ENCODE measurements around the gene UBE2G2.

The UBE2G2 gene

GRCh38 chr21:44732956-44733355 is 68.7 kb downstream of the UBE2G2 start:
- Histone ChIP-seq H3K36me3 (ENCODE audit: control insufficient read depth, insufficient read depth, low read length) (no peaks in the 10 kb centered on the region), H3K4me2 (ENCODE audit: low read length) (no peak overlapping the region), H3K79me2 (no peaks in the 10 kb centered on the region), H3K27ac (no peak overlapping the region), H3K9me3 (ENCODE audit: control insufficient read depth, low read length) (no peaks in the 10 kb centered on the region), H3K9ac (no peak overlapping the region), H3K27me3 (ENCODE audit: control insufficient read depth, insufficient read depth, low read length) (no peaks in the 10 kb centered on the region), H3K4me1 (no peaks in the 10 kb centered on the region), H3K4me3 (ENCODE audit: low read depth, low read length) (no peak overlapping the region), H2AFZ (no peak overlapping the region)
- no peak for TF ChIP-seq CTCF (IDR thresholded peaks at IDR 0.05)

- no peak for TF ChIP-seq CTCF (IDR thresholded peaks at IDR 0.05)
- Histone ChIP-seq H3K9ac (no peak overlapping the region), H3K9me3 (ENCODE audit: control insufficient read depth, low read length) (no peaks in the 10 kb centered on the region), H3K79me2 (no peaks in the 10 kb centered on the region), H3K4me3 (ENCODE audit: low read depth, low read length) (no peak overlapping the region), H3K27ac (no peak overlapping the region), H3K27me3 (ENCODE audit: control insufficient read depth, insufficient read depth, low read length) (no peaks in the 10 kb centered on the region), H3K36me3 (ENCODE audit: control insufficient read depth, insufficient read depth, low read length) (no peaks in the 10 kb centered on the region), H2AFZ (no peak overlapping the region), H3K4me1 (no peaks in the 10 kb centered on the region), H3K4me2 (ENCODE audit: low read length) (no peak overlapping the region)
Measured at GRCh38 chr21:44732263-44732662, 69.4 kb downstream of the UBE2G2 start.

- H3K4me2 ChIP-seq (ENCODE audit: low read length): no peak overlapping the region
- H3K79me2 ChIP-seq: no peaks in the 10 kb centered on the region
- H2AFZ ChIP-seq: no peak overlapping the region
- H3K36me3 ChIP-seq (ENCODE audit: control insufficient read depth, insufficient read depth, low read length): no peaks in the 10 kb centered on the region
- no peak overlapping the region for H3K9ac ChIP-seq
- TF ChIP-seq CTCF (IDR thresholded peaks at IDR 0.05): no peak
- no peaks in the 10 kb centered on the region for H3K9me3 ChIP-seq (ENCODE audit: control insufficient read depth, low read length)
- H3K4me1 ChIP-seq: no peaks in the 10 kb centered on the region
- no peaks in the 10 kb centered on the region for H3K27me3 ChIP-seq (ENCODE audit: control insufficient read depth, insufficient read depth, low read length)
- no peak overlapping the region for H3K4me3 ChIP-seq (ENCODE audit: low read depth, low read length)
- no peak overlapping the region for H3K27ac ChIP-seq
Measured at GRCh38 chr21:44730951-44731579, 70.6 kb downstream of the UBE2G2 start.

- H3K36me3 ChIP-seq (ENCODE audit: control insufficient read depth, insufficient read depth, low read length): no peaks in the 10 kb centered on the region
- H3K4me3 ChIP-seq (ENCODE audit: low read depth, low read length): no peak overlapping the region
- no peaks in the 10 kb centered on the region for H3K27me3 ChIP-seq (ENCODE audit: control insufficient read depth, insufficient read depth, low read length)
- no peak overlapping the region for H3K27ac ChIP-seq
- H3K4me1 ChIP-seq: no peaks in the 10 kb centered on the region
- H2AFZ ChIP-seq: no peak overlapping the region
- H3K9me3 ChIP-seq (ENCODE audit: control insufficient read depth, low read length): no peaks in the 10 kb centered on the region
- no peak overlapping the region for H3K4me2 ChIP-seq (ENCODE audit: low read length)
- no peaks in the 10 kb centered on the region for H3K79me2 ChIP-seq
- H3K9ac ChIP-seq: no peak overlapping the region
- TF ChIP-seq CTCF (IDR thresholded peaks at IDR 0.05): no peak
Measured at GRCh38 chr21:44730028-44730395, 71.6 kb downstream of the UBE2G2 start.

GRCh38 chr21:44729336-44730027 is 72.1 kb downstream of the UBE2G2 start:
- Histone ChIP-seq H3K27me3 (ENCODE audit: control insufficient read depth, insufficient read depth, low read length) (no peaks in the 10 kb centered on the region), H3K27ac (no peak overlapping the region), H3K79me2 (no peaks in the 10 kb centered on the region)

More at GRCh38 chr21:44729336-44730027, 72.1 kb downstream of the UBE2G2 start:
- no peak overlapping the region for H3K4me2 ChIP-seq (ENCODE audit: low read length)
- H3K9me3 ChIP-seq (ENCODE audit: control insufficient read depth, low read length): no peaks in the 10 kb centered on the region
- H3K9ac ChIP-seq: no peak overlapping the region
- no peak overlapping the region for H2AFZ ChIP-seq
- H3K4me1 ChIP-seq: no peaks in the 10 kb centered on the region
- no peak overlapping the region for H3K4me3 ChIP-seq (ENCODE audit: low read depth, low read length)
- no peaks in the 10 kb centered on the region for H3K36me3 ChIP-seq (ENCODE audit: control insufficient read depth, insufficient read depth, low read length)
- TF ChIP-seq CTCF (IDR thresholded peaks at IDR 0.05): no peak
